Superior temporal gyrus (tissue), 1 donor: ENCODE results near the gene TAX1BP1.

Source experiments
- DNase-seq: peaks from one replicate; pipeline ENCODE4 v3.0.0-alpha.2; 2016; ENCODE audit errors: extremely low spot score

TAX1BP1 gene

GRCh38 chr7:27739909-27740448, at the start of gene TAX1BP1:
Gene TAX1BP1 (plus strand): TSS chr7:27740162. CDS start chr7:27748525, 8,363 bp downstream.
- DNase-seq: peak; percentile 98

GRCh38 chr7:27690649-27691048, 49.3 kb upstream of the TAX1BP1 start:
- DNase-seq: no peak

- no peak for DNase-seq
Observed at GRCh38 chr7:27693794-27694193, 46.2 kb upstream of the TAX1BP1 start.

- no peak for DNase-seq
Observed at GRCh38 chr7:27695096-27695495, 44.9 kb upstream of the TAX1BP1 start.

GRCh38 chr7:27697861-27698430, 42.0 kb upstream of the TAX1BP1 start:
- DNase-seq: no peak

GRCh38 chr7:27699751-27700150, 40.2 kb upstream of the TAX1BP1 start:
- DNase-seq: no peak

GRCh38 chr7:27700501-27700900, 39.5 kb upstream of the TAX1BP1 start:
- no peak for DNase-seq

- DNase-seq: no peak
Observed at GRCh38 chr7:27703181-27703580, 36.8 kb upstream of the TAX1BP1 start.

- DNase-seq: no peak
Observed at GRCh38 chr7:27704422-27705199, 35.4 kb upstream of the TAX1BP1 start.

- no peak for DNase-seq
Observed at GRCh38 chr7:27705200-27705594, 34.8 kb upstream of the TAX1BP1 start.

GRCh38 chr7:27708485-27708884, 31.5 kb upstream of the TAX1BP1 start:
- no peak for DNase-seq

- no peak for DNase-seq
Observed at GRCh38 chr7:27709137-27710075, 30.6 kb upstream of the TAX1BP1 start.

GRCh38 chr7:27712217-27712616, 27.7 kb upstream of the TAX1BP1 start:
- DNase-seq: no peak

- no peak for DNase-seq
Observed at GRCh38 chr7:27714831-27715444, 25.0 kb upstream of the TAX1BP1 start.

GRCh38 chr7:27723085-27723484, 16.9 kb upstream of the TAX1BP1 start:
- DNase-seq: no peak

- DNase-seq: no peak
Observed at GRCh38 chr7:27727058-27727457, 12.9 kb upstream of the TAX1BP1 start.

GRCh38 chr7:27730112-27730511, 9.8 kb upstream of the TAX1BP1 start:
- no peak for DNase-seq

GRCh38 chr7:27734583-27734982, 5.4 kb upstream of the TAX1BP1 start:
- no peak for DNase-seq

GRCh38 chr7:27735165-27735564, 4.8 kb upstream of the TAX1BP1 start:
- DNase-seq: no peak

- no peak for DNase-seq
Observed at GRCh38 chr7:27735831-27736230, 4.1 kb upstream of the TAX1BP1 start.

GRCh38 chr7:27737178-27737577, 2.8 kb upstream of the TAX1BP1 start:
- no peak for DNase-seq

GRCh38 chr7:27737616-27738015, 2.3 kb upstream of the TAX1BP1 start:
- DNase-seq: no peak
